Thyroid gland (tissue), 4 donors: ENCODE data around the gene CTNNA3. TPM values are rescaled to one million over a fixed set of nuclear protein-coding genes. Genes with fewer than 3 reads are reported as not detected.
"Not testable (repeated sequence)": the region's sequence is repeated elsewhere in the genome, so short reads cannot be mapped to it uniquely, and the experiment has no call there.

ENCODE experiments used
- DNase-seq, 2 donors: peaks; one replicate each; pipeline ENCODE4 v3.0.0-alpha.2; 2019
- H3K27ac ChIP-seq, 3 donors: fragments of 200-600 bp; sonication (generic); 1 replicate in 2 of 3; 2 replicates in 1 of 3; pipeline ENCODE4 v1.5.1; 2016 to 2019; ENCODE audit warnings: mild to moderate bottlenecking in 1 of 3, moderate library complexity in 1 of 3
- H3K27me3 ChIP-seq: fragments of 200-600 bp; sonication (generic); one replicate; pipeline ENCODE4 v1.5.1; 2019
- H3K36me3 ChIP-seq, 2 donors: fragments of 200-600 bp; sonication (generic); one replicate each; pipeline ENCODE4 v1.5.1; 2016 to 2019
- H3K4me1 ChIP-seq, 2 donors: fragments of 200-600 bp; sonication (generic); one replicate each; pipeline ENCODE4 v1.5.1; 2017 to 2019
- H3K4me3 ChIP-seq, 3 donors: fragments of 200-600 bp; sonication (generic); replicated peaks in 1 of 3; 1 replicate in 2 of 3; 2 replicates in 1 of 3; pipeline ENCODE4 v1.5.1; 2016; ENCODE audit warnings: mild to moderate bottlenecking in 1 of 3
- H3K9me3 ChIP-seq: fragments of 200-600 bp; sonication (generic); one replicate; pipeline ENCODE4 v1.5.1; 2017
- CTCF ChIP-seq, 6 experiments: fragments of 200-600 bp in 3 of 6; fragments of 450-650 bp in 3 of 6; sonication (generic) in 3 of 6; IDR thresholded peaks; one replicate each; pipeline ENCODE4 v1.5.1; 2016 to 2019; ENCODE audit warnings: antibody characterized with exemption in 6 of 6, mild to moderate bottlenecking in 2 of 6, inconsistent platforms in 1 of 6, moderate library complexity in 1 of 6
- POLR2A ChIP-seq, 2 donors: fragments of 450-650 bp; IDR thresholded peaks; one replicate each; pipeline ENCODE4 v1.6.1; 2017; ENCODE audit warnings: antibody characterized with exemption in 2 of 2, mild to moderate bottlenecking in 2 of 2, moderate library complexity in 1 of 2
- WGBS, 2 donors: methylation state at CpG; one replicate each; pipeline ENCODE4 v1.1.5; 2017; 5-methylcytosine and 5-hydroxymethylcytosine counted together
- intact Hi-C: fragments of 100-400 bp; cut with DNase I; formaldehyde crosslinking; loops from one replicate; pipeline ENCODE4 v1.15.1; 2023
- total RNA-seq, 4 donors: library from RNA; depleted of rRNA; stranded (reverse); fragments of >200 nt; gene quantifications; one replicate each; pipeline ENCODE4 v1.2.3, GENCODE V29; 2016

CTNNA3 gene
- total RNA-seq, 4 donors from 2014 or later, result 0.11 to 0.79 (median 0.13) TPM; not detected in 1

DNA sequence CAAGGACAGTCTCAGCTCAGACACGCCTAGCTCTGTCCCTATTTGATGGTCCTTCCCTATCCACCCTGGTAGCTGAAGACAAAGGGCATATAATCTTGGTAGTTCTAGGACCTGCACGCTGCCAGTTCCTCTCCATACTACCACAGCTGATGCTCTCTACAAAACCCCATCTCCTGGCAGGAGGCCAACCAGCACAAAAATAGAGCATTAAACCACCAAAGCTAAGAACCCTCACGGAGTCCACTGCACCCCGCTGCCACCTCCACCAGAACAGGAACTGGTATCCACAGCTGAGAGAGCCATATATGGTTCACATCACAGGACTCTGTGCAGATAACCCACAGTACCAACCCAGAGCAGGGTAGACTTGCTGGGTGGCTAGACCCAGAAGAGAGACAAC, 470.8 kb downstream of the CTNNA3 start:
- no peaks in the 10 kb centered on the region for H3K9me3 ChIP-seq
- TF ChIP-seq POLR2A (IDR thresholded peaks at IDR 0.05), result no peak
- TF ChIP-seq CTCF (IDR thresholded peaks at IDR 0.05), result no peak
- WGBS, 2 donors, result 88 to 94% methylated on average over 4 of the region's 4 CpGs
- no peaks in the 10 kb centered on the region for H3K36me3 ChIP-seq
- no peaks in the 10 kb centered on the region for H3K27me3 ChIP-seq
- H3K27ac ChIP-seq, result no peak overlapping the region
- H3K4me1 ChIP-seq, result no peaks in the 10 kb centered on the region
- no peak for DNase-seq
- H3K4me3 ChIP-seq, result no peak overlapping the region
- intact Hi-C loops, result no loop called here

GRCh38 chr10:67224553-67224952, 471.4 kb downstream of the CTNNA3 start:
- WGBS, 2 donors, result 83 to 87% methylated on average over 5 of the region's 5 CpGs
- TF ChIP-seq CTCF (IDR thresholded peaks at IDR 0.05) (no peak), POLR2A (IDR thresholded peaks at IDR 0.05) (no peak)
- intact Hi-C loops, result no loop called here
- H3K27me3 ChIP-seq, result no peaks in the 10 kb centered on the region
- no peak for DNase-seq
- no peaks in the 10 kb centered on the region for H3K9me3 ChIP-seq
- no peaks in the 10 kb centered on the region for H3K36me3 ChIP-seq
- no peaks in the 10 kb centered on the region for H3K4me1 ChIP-seq
- no peak overlapping the region for H3K4me3 ChIP-seq
- no peak overlapping the region for H3K27ac ChIP-seq

- Histone ChIP-seq H3K36me3 (no peaks in the 10 kb centered on the region), H3K27me3 (no peaks in the 10 kb centered on the region), H3K9me3 (no peaks in the 10 kb centered on the region), H3K27ac (no peak overlapping the region), H3K4me1 (no peaks in the 10 kb centered on the region), H3K4me3 (no peak overlapping the region)
- 63 to 73% methylated on average over 3 of the region's 3 CpGs for WGBS, 2 donors
- TF ChIP-seq POLR2A (IDR thresholded peaks at IDR 0.05), result no peak
- TF ChIP-seq CTCF (IDR thresholded peaks at IDR 0.05), result no peak
- DNase-seq, result no peak
- intact Hi-C loops, result no loop called here
Observed at GRCh38 chr10:67222934-67223333, 473.1 kb downstream of the CTNNA3 start.

DNA sequence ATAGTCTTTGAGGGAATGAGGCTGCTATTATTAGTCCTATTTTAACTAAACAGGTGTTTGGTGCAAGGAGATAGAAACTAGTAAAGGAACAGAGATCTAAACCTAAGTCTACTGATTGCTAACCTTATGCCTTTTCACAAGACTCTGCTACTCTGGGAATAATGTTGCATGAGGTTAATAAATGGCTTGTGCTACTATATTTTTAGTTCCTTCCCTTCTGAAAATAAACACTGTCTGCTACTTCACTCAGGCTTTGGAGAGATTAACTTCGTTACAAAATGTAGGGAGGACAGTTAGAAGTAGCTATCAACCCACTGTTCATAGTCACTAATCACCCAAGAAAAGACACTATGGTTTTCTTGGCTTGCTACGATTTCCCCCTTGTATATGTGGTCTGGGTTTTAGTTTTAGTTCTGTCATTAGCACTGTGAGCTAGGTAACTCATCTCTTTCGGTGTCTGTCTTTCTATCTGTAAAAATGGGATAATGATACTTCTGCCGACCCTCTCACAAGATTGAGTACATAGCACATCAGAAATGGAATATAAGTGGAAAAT, 474.0 kb downstream of the CTNNA3 start:
- 82 to 86% methylated on average over 4 of the region's 4 CpGs for WGBS, 2 donors
- H3K36me3 ChIP-seq, result no peaks in the 10 kb centered on the region
- no peaks in the 10 kb centered on the region for H3K9me3 ChIP-seq
- no peak overlapping the region for H3K4me3 ChIP-seq
- no peaks in the 10 kb centered on the region for H3K4me1 ChIP-seq
- no peak for DNase-seq
- intact Hi-C loops, result no loop called here
- no peak for TF ChIP-seq CTCF (IDR thresholded peaks at IDR 0.05)
- no peak for TF ChIP-seq POLR2A (IDR thresholded peaks at IDR 0.05)
- no peaks in the 10 kb centered on the region for H3K27me3 ChIP-seq
- H3K27ac ChIP-seq, result no peak overlapping the region

DNA sequence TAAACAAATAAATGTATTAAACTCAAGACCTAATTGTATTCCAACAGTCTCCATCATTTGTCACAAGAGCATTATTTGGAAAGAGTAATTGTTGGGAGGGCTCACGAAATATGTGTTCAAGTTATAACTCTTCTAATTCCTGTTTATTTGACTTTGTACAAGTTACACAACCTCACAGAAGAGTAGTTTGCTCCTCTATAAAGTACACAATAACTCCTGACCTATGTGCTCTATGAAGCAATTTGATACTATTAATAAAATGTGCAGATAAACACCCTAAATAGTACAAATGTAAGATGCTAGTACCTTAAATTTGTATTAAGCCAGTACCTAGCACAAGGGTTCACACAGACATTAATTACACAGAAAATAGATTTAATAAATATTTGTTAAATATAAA, 484.3 kb downstream of the CTNNA3 start:
- Histone ChIP-seq H3K36me3 (no peaks in the 10 kb centered on the region), H3K4me1 (no peaks in the 10 kb centered on the region), H3K27me3 (no peaks in the 10 kb centered on the region), H3K27ac (no peak overlapping the region), H3K9me3 (no peaks in the 10 kb centered on the region), H3K4me3 (no peak overlapping the region)
- TF ChIP-seq CTCF (IDR thresholded peaks at IDR 0.05) (no peak), POLR2A (IDR thresholded peaks at IDR 0.05) (no peak)
- DNase-seq, result no peak
- 93 to 94% methylated on average over 1 of the region's 1 CpG for WGBS, 2 donors
- intact Hi-C loops, result no loop called here

DNA sequence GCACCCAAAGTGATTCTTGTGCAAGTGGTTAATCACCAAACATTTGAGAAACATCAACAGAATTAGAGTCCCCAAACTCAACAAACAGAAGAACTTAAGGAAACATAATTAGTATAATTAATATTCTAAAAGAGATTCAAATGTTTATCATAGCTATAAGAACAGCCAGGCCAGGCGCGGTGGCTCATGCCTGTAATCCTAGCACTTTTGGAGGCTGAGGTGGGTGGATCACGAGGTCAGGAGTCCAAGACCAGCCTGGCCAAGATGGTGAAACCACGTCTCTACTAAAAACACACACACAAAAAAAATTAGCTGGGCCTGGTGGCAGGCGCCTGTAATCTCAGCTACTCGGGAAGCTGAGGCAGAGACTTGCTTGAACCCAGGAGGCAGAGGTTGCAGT, 488.1 kb downstream of the CTNNA3 start:
- H3K9me3 ChIP-seq, H3K4me1 ChIP-seq, H3K4me3 ChIP-seq, H3K36me3 ChIP-seq, H3K27me3 ChIP-seq, DNase-seq, H3K27ac ChIP-seq, intact Hi-C loops: not testable (repeated sequence)
- 89% methylated on average over 6 of the region's 6 CpGs for WGBS, 2 donors
